Measurements from ENCODE around the gene ARL16.

The ARL16 gene

DNA sequence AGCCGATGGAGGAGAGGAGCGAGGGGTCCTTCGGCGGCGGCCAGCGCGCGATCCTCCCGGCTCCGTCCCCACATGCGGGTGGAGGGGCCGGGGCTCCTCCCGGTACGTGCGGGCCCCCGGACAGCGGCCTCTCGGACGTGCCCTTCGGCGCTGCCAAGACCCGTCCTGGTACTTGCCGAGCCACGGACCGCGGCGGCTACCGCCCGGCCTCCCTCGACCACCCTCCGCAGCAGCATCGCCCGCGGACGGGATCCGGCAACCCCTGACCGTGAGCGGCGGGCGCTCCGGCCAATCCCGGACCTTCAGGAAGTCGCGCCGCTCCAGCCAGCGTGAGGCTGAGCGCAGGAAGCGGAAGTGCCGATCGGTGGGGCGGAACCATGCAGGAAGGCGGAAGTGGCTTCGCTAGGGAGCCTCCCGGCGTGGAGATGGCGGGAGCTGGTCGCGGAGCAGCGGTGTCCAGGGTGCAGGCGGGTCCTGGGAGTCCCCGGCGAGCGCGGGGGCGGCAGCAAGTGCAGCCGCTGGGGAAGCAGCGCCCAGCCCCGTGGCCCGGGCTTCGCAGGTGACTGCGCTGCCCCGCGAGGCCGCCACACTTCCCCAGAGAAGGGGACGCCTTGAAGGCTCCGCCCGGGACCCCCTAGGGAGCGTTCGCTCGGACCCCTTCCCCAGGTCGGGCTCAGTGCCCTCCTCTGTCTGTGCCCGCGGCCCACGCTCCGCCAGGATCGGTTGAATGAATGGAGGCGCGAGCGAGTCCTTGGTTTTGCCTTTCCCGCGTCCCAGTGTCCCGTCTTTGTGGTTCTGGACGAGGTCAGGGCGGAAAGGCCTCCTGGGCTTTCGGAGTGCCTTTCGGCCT, 17.0 kb downstream of the ARL16 start, which contains the start of the genes CCDC137 and OXLD1:
Gene CCDC137 (plus strand): TSS at position 396 of the 850 bp plus-strand sequence. CDS start 30 bp downstream, at position 426.
Gene OXLD1 (minus strand): TSS at position 264 of the 850 bp plus-strand sequence. CDS start 28 bp downstream, at position 236.
- DNase-seq = peak; percentile 98

- DNase-seq = no peak
These were observed 17.6 kb downstream of the ARL16 start for GRCh38 chr17:81666092-81666341.

DNA sequence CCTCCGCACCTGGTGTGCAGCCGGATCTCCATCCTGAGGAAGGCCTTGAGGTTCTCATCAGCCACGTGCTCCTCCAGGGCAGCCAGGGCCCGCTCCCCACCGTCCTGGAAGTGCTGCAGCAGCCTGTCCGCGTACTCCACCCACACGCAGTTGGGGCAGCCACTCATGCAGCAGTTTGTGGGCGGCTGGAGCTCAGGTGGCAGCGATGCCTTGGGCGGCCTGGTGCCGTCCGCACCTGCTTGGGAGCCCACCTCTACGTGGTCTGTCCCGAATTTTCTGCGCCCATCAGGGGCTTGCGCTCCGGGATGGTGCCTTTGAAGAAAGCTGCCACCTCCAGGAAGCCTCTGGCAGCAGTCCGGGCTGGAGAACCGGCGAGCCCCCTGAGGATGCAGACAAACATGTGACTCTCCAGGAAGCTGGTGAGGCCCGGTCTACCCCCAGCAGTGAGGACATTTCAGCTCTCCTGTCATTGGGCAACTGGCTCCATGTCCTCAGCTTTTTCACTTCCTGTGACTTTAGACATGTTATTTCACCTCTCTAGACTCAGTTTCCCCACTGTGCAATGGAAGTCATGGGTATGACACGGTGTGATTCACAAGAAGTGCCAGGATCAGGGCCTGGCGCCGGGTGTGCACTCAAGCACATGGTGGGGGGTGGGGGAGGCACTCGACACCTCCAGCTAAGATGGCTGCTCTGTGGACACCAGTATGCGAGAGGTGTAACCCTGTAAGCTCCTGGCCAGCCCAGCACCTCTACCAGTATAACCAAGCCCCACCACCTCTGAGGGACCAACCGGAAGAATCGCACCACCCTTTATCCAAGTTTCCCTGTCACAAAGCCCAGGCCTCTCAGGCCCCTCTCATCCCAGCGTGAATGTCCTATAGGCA, 18.1 kb downstream of the ARL16 start:
- DNase-seq = no peak

GRCh38 chr17:81664051-81664470, 19.5 kb downstream of the ARL16 start:
- no peak for DNase-seq

DNA sequence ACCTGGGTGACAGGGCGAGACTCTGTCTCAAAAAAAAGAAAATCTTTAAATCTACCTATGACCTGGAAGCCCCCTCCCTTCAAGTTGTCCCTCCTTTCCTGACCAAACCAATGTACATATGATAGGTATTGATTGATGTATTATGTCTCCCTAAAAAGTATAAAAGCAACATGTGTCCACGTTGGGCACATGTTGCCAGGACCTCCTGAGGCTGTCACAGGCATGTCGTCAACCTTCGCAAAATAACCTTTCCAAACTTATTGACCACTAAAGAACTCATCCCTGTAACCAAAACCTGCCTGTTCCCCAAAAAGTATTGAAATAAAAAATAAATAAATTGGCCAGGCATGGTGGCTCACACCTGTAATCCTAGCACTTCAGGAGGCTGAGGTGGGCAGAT, 21.6 kb downstream of the ARL16 start:
- no peak for DNase-seq

GRCh38 chr17:81660441-81660840, 23.2 kb downstream of the ARL16 start:
- DNase-seq = no peak

GRCh38 chr17:81659038-81659437, 24.6 kb downstream of the ARL16 start:
- DNase-seq = no peak

DNA sequence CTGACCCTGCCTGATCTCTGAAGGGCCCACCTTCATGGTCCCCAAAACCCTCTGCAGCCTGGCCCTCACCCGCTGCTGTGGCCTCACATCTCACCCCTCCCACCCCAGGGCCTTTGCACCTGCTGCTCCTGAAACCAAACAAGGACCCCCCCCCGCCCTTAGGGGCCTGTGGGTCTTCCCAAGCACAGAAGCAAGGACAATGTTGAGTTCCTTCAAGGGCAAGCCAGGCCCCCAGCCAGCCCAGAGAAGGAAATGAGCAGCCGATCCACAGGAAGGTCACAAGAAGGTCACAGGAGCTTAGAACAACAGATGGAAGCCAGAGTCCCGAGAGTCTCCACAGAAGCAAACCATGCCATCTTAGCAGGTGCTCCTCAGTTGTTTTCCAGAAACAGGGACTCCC, 26.8 kb downstream of the ARL16 start:
- no peak for DNase-seq

- no peak for DNase-seq
These were observed 27.4 kb downstream of the ARL16 start, which contains the start of gene PDE6G for GRCh38 chr17:81656118-81656743. TSS of gene PDE6G (minus strand) at chr17:81656542. CDS start at chr17:81653305, 3,237 bp downstream.

GRCh38 chr17:81655378-81656117, 28.0 kb downstream of the ARL16 start:
- DNase-seq = no peak

DNA sequence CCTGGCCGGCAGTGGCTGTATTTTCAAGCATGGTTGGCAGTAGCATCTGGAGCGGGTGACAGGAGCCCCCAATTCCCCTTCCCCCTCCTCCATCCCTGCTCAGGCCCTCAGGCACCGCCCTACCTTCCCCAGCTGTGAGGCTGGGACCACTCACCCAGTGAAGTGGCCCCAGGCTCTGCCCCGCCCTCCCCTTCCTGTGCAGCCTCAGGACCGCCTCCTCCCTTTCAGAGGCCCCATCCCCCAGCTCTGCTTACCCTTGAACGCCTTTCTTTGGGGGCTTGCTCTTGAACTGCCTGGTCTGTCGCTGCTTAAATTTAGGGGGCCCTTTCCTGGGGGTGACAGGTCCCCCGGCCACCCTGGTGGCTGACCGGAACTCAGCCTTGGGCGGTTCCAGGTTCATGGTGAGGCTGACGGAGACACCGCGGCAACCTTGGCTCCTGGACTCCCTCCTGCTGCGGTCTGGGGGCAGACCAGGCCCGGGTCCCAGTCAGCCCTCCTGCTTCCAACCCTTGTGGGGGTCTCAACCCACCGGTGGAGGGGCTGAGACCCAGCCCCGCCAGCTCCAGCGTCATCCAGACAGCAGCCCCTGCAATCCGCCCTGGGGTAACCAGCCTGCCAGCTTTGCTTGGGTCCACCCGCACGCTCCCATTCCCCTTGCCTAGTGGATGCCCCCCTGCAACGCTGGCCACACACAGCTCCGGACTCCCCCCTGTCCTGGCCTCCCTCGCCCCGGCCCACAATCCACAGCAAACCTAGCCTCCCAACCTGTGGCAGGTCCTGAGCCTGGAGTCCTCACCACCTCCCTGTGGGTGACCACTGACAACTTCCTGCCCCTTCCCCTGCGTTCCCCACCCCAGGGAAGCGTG, 30.5 kb downstream of the ARL16 start:
- DNase-seq = no peak

- DNase-seq = no peak
These were observed 31.9 kb downstream of the ARL16 start for GRCh38 chr17:81651692-81652091.

- no peak for DNase-seq
These were observed 32.6 kb downstream of the ARL16 start for GRCh38 chr17:81650951-81651350.

DNA sequence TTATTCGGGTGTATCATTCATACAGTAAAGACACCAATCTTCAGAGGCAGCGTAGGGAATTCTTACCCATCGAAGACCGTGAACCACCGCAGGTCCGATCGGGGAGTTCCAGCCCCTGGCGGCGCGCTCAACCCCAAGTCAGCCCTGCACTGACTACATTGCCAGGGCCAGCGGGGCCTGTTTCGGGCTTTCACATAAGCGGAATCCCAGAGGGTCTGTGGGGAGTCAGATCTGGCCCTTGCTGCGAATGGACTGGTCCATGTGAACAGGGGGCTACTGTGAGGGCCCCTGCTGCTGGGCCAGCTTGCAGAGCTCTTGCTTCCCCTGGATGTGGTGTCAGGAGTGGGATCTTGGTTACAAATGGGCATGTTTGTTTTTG, 34.9 kb downstream of the ARL16 start:
- no peak for DNase-seq

DNA sequence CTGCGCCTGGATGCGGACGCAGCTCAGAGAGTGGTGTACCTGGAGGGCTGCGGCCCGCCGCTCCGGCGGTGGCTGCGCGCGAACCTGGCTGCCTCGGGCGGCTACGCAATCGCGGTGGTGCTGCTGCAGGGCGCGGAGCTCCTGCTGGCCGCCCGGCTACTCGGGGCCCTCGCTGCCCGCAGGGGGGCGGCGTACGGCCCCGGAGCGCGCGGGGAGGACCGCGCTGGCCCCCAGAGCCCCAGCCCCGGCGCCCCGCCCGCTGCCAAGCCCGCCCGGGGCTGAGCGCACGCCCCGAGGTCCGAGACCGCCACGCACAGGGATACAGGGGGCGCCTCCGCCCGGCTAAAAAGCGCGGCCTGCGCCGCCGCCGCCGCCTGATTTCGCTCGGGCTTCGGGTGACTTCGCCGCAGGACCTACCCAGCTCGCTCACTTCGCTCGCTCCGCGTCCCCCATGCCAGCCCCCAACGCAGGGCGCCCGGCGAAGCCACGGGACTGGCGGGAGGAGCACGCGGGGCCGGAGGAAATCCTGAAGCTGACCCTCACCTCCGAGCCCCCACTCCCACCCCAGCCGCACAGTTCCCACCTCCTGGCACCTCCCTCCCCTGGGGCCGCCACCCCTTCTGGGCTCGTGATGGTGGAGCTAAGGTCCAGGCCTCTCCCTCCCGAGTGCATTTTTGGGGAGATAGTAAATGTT, 35.4 kb downstream of the ARL16 start:
- no peak for DNase-seq

DNA sequence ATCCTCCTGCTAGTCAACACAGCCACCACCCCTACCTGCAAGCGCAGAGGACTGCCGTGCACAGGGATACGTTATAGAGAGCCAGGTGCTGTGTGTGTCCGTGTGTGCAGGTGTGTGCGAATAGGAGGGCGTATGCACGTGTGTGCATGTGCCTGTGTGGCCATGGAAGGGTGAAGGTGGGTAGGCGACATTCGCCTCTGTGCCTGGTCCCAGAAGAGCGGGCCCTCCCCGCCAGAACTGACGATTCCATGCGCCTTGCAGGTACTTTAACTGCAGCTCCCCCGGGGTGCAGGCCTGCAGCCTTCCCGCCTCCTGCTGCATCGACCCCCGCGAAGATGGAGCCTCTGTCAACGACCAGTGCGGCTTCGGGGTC, 36.0 kb downstream of the ARL16 start:
- DNase-seq = no peak

GRCh38 chr17:81646869-81647600, 36.6 kb downstream of the ARL16 start:
- no peak for DNase-seq

DNA sequence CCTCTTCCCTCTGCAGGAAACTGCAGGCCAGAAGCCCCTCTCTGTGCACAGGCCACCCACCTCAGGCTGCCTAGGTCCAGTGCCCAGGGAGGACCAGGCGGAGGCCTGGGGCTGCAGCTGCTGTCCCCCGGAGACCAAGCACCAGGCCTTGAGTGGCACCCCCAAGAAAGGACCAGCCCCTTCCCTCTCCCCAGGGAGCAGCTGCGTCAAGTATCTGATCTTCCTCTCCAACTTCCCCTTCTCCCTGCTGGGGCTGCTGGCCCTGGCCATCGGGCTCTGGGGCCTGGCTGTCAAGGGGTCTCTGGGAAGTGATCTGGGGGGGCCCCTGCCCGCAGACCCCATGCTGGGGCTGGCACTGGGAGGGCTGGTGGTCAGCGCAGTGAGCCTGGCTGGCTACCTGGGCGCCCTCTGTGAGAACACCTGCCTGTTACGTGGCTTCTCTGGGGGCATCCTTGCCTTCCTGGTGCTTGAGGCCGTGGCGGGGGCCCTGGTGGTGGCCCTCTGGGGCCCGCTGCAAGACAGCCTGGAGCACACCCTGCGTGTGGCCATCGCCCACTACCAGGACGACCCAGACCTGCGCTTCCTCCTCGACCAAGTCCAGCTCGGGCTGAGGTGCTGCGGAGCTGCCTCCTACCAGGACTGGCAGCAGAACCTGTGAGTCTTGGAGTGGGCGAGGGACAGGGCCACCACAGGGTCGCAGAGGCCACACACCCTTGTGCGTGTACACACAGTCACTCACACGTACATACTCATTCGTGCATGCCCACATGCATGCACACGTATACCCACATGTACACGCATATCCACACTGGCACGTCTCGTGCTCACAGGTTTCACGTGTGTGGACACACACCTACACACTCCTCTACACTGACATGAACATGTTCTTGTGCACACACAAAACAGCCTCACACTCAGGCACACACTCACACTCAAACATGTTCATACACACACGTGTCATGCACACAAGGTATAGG, 38.3 kb downstream of the ARL16 start:
- no peak for DNase-seq

- no peak for DNase-seq
These were observed 39.1 kb downstream of the ARL16 start for GRCh38 chr17:81644496-81644895.
